Measurements from ENCODE around the gene CATSPERB.
"Not testable (repeated sequence)": the region's sequence is repeated elsewhere in the genome, so short reads cannot be mapped to it uniquely, and the experiment has no call there.

CATSPERB gene

GRCh38 chr14:91595736-91596135 is 136.2 kb downstream of the CATSPERB start:
- in situ Hi-C loops (cut with MboI; ENCODE audit: low pct_unique_long_range_greater_than_20kb, low sequenced_read_pairs) = no loop called here
- DNase-seq = no peak

GRCh38 chr14:91593957-91594356 is 137.9 kb downstream of the CATSPERB start:
- DNase-seq; in situ Hi-C loops (cut with MboI; ENCODE audit: low pct_unique_long_range_greater_than_20kb, low sequenced_read_pairs): not testable (repeated sequence)

- in situ Hi-C loops (cut with MboI; ENCODE audit: low pct_unique_long_range_greater_than_20kb, low sequenced_read_pairs) = no loop called here
- DNase-seq = no peak
These were observed 145.5 kb downstream of the CATSPERB start for GRCh38 chr14:91586410-91586809.

- in situ Hi-C loops (cut with MboI; ENCODE audit: low pct_unique_long_range_greater_than_20kb, low sequenced_read_pairs) = no loop called here
These were observed 146.0 kb downstream of the CATSPERB start for GRCh38 chr14:91585856-91586255.

GRCh38 chr14:91582761-91583160 is 149.1 kb downstream of the CATSPERB start:
- DNase-seq = no peak
- in situ Hi-C loops (cut with MboI; ENCODE audit: low pct_unique_long_range_greater_than_20kb, low sequenced_read_pairs) = no loop called here

More at GRCh38 chr14:91585856-91586255, 146.0 kb downstream of the CATSPERB start:
- DNase-seq = no peak

GRCh38 chr14:91580876-91581577 is 150.9 kb downstream of the CATSPERB start:
- no peak for DNase-seq
- in situ Hi-C loops (cut with MboI; ENCODE audit: low pct_unique_long_range_greater_than_20kb, low sequenced_read_pairs) = no loop called here

- in situ Hi-C loops (cut with MboI; ENCODE audit: low pct_unique_long_range_greater_than_20kb, low sequenced_read_pairs) = no loop called here
- no peak for DNase-seq
These were observed 154.2 kb downstream of the CATSPERB start for GRCh38 chr14:91577632-91578233.

GRCh38 chr14:91575469-91576208 is 156.2 kb downstream of the CATSPERB start:
- in situ Hi-C loops (cut with MboI; ENCODE audit: low pct_unique_long_range_greater_than_20kb, low sequenced_read_pairs) = no loop called here
- DNase-seq = no peak

GRCh38 chr14:91573894-91574837 is 157.7 kb downstream of the CATSPERB start:
- DNase-seq = peak; percentile 42
- in situ Hi-C loops (cut with MboI; ENCODE audit: low pct_unique_long_range_greater_than_20kb, low sequenced_read_pairs) = no loop called here

GRCh38 chr14:91573528-91573893 is 158.4 kb downstream of the CATSPERB start:
- in situ Hi-C loops (cut with MboI; ENCODE audit: low pct_unique_long_range_greater_than_20kb, low sequenced_read_pairs) = no loop called here
- no peak for DNase-seq

GRCh38 chr14:91570021-91570420 is 161.9 kb downstream of the CATSPERB start:
- DNase-seq = no peak
- in situ Hi-C loops (cut with MboI; ENCODE audit: low pct_unique_long_range_greater_than_20kb, low sequenced_read_pairs) = no loop called here

- DNase-seq = no peak
- in situ Hi-C loops (cut with MboI; ENCODE audit: low pct_unique_long_range_greater_than_20kb, low sequenced_read_pairs) = no loop called here
These were observed 162.6 kb downstream of the CATSPERB start for GRCh38 chr14:91569301-91569700.

GRCh38 chr14:91568626-91569025 is 163.3 kb downstream of the CATSPERB start:
- in situ Hi-C loops (cut with MboI; ENCODE audit: low pct_unique_long_range_greater_than_20kb, low sequenced_read_pairs) = no loop called here
- no peak for DNase-seq

- DNase-seq; in situ Hi-C loops (cut with MboI; ENCODE audit: low pct_unique_long_range_greater_than_20kb, low sequenced_read_pairs): not testable (repeated sequence)
These were observed 164.1 kb downstream of the CATSPERB start for GRCh38 chr14:91567827-91568226.

GRCh38 chr14:91555531-91555930 is 176.4 kb downstream of the CATSPERB start:
- DNase-seq = no peak
- in situ Hi-C loops (cut with MboI; ENCODE audit: low pct_unique_long_range_greater_than_20kb, low sequenced_read_pairs) = no loop called here

- in situ Hi-C loops (cut with MboI; ENCODE audit: low pct_unique_long_range_greater_than_20kb, low sequenced_read_pairs) = no loop called here
- DNase-seq = no peak
These were observed 177.2 kb downstream of the CATSPERB start for GRCh38 chr14:91554535-91555332.

GRCh38 chr14:91548108-91548507 is 183.8 kb downstream of the CATSPERB start:
- in situ Hi-C loops (cut with MboI; ENCODE audit: low pct_unique_long_range_greater_than_20kb, low sequenced_read_pairs) = no loop called here
- DNase-seq = no peak

- in situ Hi-C loops (cut with MboI; ENCODE audit: low pct_unique_long_range_greater_than_20kb, low sequenced_read_pairs) = no loop called here
- no peak for DNase-seq
These were observed 185.8 kb downstream of the CATSPERB start for GRCh38 chr14:91545946-91546716.

Data from KBM-7 (cell line).